Tibial artery (tissue), 4 donors: ENCODE data around the gene MBOAT2.
"Not testable (repeated sequence)": the region's sequence is repeated elsewhere in the genome, so short reads cannot be mapped to it uniquely, and the experiment has no call there.

Experiments used
- DNase-seq, 2 donors: peaks; one replicate each; pipeline ENCODE4 v3.0.0-alpha.2; 2019
- H3K27ac ChIP-seq, 2 donors: fragments of 200-600 bp; sonication (generic) in 1 of 2; 1 replicate in 1 of 2; 2 replicates in 1 of 2; pipeline ENCODE4 v1.5.1; 2018 to 2019; ENCODE audit warnings: mild to moderate bottlenecking in 1 of 2
- H3K27me3 ChIP-seq, 2 donors: fragments of 200-600 bp; sonication (generic) in 1 of 2; one replicate each; pipeline versions ENCODE4 v1.5.1 to v1.6.0; 2016 to 2019
- H3K36me3 ChIP-seq, 3 donors: fragments of 200-600 bp; sonication (generic) in 2 of 3; one replicate each; pipeline ENCODE4 v1.5.1; 2016 to 2019; ENCODE audit warnings: mild to moderate bottlenecking in 2 of 3
- H3K4me1 ChIP-seq, 4 donors: fragments of 200-600 bp; sonication (generic) in 2 of 4; 1 replicate in 3 of 4; 2 replicates in 1 of 4; pipeline ENCODE4 v1.5.1; 2016 to 2019
- H3K4me3 ChIP-seq, 2 donors: fragments of 200-600 bp; sonication (generic) in 1 of 2; 1 replicate in 1 of 2; 2 replicates in 1 of 2; pipeline ENCODE4 v1.5.1; 2018 to 2019; ENCODE audit warnings: mild to moderate bottlenecking in 2 of 2
- H3K9me3 ChIP-seq, 3 donors: fragments of 200-600 bp; sonication (generic) in 1 of 3; one replicate each; pipeline ENCODE4 v1.5.1; 2016 to 2019
- intact Hi-C: fragments of 100-400 bp; cut with DNase I; formaldehyde crosslinking; loops from one replicate; pipeline ENCODE4 v1.15.0; 2023; ENCODE audit warnings: low total_unique reads
- TF ChIP-seq, protein P1 (sequence below), 2 experiments: fragments of 200-600 bp in 1 of 2; fragments of 450-650 bp in 1 of 2; IDR thresholded peaks; one replicate each; pipeline ENCODE4 v1.5.1; 2017 to 2019; ENCODE audit warnings: antibody characterized with exemption in 2 of 2, mild to moderate bottlenecking in 1 of 2, moderate library complexity in 1 of 2

The MBOAT2 gene

DNA sequence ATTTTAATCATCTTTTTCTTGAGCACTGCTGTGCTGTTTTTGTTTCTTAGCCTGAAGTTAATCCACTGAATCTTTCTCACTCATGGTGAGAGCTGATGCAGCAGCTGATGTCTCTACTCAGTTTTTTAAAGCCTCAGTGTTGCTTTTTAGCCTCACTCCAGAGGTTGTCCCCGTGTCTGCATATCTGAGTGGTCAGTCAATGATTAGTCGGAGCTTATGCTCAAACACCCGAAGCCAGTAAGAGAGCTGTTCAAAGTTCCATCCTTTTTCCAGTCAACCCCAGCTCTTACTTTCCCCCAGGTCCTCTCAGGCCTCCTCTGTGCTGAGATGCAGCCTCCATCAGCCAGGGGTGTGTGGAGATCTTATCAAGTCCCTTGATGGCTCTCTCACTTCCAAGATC lies 81.1 kb downstream of the MBOAT2 start:
- Histone ChIP-seq H3K4me3 (no peak overlapping the region), H3K27ac (no peak overlapping the region), H3K36me3 (peaks cover 0 to 4% (median under 1%) of the 10 kb centered on the region in 3 donors), H3K27me3 (no peaks in the 10 kb centered on the region), H3K4me1 (no peaks in the 10 kb centered on the region), H3K9me3 (no peaks in the 10 kb centered on the region)
- DNase-seq, result no peak
- TF ChIP-seq, protein P1, sequence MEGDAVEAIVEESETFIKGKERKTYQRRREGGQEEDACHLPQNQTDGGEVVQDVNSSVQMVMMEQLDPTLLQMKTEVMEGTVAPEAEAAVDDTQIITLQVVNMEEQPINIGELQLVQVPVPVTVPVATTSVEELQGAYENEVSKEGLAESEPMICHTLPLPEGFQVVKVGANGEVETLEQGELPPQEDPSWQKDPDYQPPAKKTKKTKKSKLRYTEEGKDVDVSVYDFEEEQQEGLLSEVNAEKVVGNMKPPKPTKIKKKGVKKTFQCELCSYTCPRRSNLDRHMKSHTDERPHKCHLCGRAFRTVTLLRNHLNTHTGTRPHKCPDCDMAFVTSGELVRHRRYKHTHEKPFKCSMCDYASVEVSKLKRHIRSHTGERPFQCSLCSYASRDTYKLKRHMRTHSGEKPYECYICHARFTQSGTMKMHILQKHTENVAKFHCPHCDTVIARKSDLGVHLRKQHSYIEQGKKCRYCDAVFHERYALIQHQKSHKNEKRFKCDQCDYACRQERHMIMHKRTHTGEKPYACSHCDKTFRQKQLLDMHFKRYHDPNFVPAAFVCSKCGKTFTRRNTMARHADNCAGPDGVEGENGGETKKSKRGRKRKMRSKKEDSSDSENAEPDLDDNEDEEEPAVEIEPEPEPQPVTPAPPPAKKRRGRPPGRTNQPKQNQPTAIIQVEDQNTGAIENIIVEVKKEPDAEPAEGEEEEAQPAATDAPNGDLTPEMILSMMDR (IDR thresholded peaks at IDR 0.05), result no peak
- intact Hi-C loops, result no loop called here

GRCh38 chr2:8918412-8918811 lies 85.1 kb downstream of the MBOAT2 start:
- H3K4me3 ChIP-seq, result no peak overlapping the region
- no peak overlapping the region for H3K27ac ChIP-seq
- H3K36me3 ChIP-seq, result no peaks in the 10 kb centered on the region
- TF ChIP-seq, protein P1 (IDR thresholded peaks at IDR 0.05), result no peak
- no peaks in the 10 kb centered on the region for H3K4me1 ChIP-seq
- no peak for DNase-seq
- intact Hi-C loops, result no loop called here
- H3K27me3 ChIP-seq, result no peaks in the 10 kb centered on the region
- H3K9me3 ChIP-seq, result peaks cover 0 to 1% (median 0%) of the 10 kb centered on the region in 3 donors

DNA sequence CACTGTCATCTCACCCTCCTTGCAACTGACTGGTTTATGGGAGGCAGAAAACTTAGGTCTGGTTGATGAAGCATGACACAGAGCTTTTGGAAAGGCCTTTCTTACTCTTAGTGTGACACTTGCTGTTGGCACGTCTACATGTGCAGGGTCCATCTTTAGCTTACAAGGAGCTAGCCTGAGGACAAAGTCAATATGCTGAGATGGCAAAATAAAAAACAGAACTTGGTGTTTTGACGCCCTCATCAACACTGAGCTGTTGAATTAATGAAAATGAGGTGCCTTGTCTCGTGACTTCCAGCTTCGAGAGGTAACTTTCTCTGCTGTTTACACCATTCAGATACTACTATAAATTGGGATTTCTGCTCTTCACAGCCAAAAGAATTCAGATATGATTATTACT lies 87.5 kb downstream of the MBOAT2 start:
- no peak overlapping the region for H3K4me3 ChIP-seq
- H3K9me3 ChIP-seq, result peaks cover 0 to 3% (median 0%) of the 10 kb centered on the region in 3 donors
- H3K27ac ChIP-seq, result no peak overlapping the region
- no peaks in the 10 kb centered on the region for H3K4me1 ChIP-seq
- TF ChIP-seq, protein P1 (IDR thresholded peaks at IDR 0.05), result no peak
- intact Hi-C loops, result no loop called here
- no peaks in the 10 kb centered on the region for H3K36me3 ChIP-seq
- DNase-seq, result no peak
- no peaks in the 10 kb centered on the region for H3K27me3 ChIP-seq

DNA sequence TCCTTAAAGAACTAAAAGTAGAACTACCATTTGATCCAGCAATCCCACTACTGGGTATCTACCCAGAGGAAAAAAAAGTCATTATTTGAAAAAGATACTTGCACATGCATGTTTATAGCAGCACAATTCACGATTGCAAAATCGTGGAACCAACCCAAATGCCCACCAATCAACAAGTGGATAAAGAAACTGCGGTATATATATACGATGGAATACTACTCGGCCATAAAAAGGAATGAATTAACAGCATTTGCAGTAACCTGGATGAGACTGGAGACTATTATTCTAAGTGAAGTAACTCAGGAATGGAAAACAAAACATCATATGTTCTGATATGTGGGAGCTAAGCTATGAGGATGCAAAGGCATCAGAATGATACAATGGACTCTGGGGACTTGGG lies 89.7 kb downstream of the MBOAT2 start:
- DNase-seq, H3K36me3 ChIP-seq, H3K27ac ChIP-seq, H3K4me3 ChIP-seq, intact Hi-C loops, H3K27me3 ChIP-seq, H3K4me1 ChIP-seq, H3K9me3 ChIP-seq: not testable (repeated sequence)

- Histone ChIP-seq H3K27me3 (no peaks in the 10 kb centered on the region), H3K4me1 (no peaks in the 10 kb centered on the region), H3K27ac (no peak overlapping the region), H3K36me3 (peaks cover 11 to 22% (median 13%) of the 10 kb centered on the region in 3 donors), H3K4me3 (no peak overlapping the region), H3K9me3 (peaks cover 0 to 16% (median 4%) of the 10 kb centered on the region in 3 donors)
- DNase-seq, result no peak
- intact Hi-C loops, result no loop called here
- TF ChIP-seq, protein P1 (IDR thresholded peaks at IDR 0.05), result no peak
Measured at GRCh38 chr2:8907764-8908288, 95.7 kb downstream of the MBOAT2 start.

GRCh38 chr2:8903924-8904323 lies 99.6 kb downstream of the MBOAT2 start:
- H3K4me3 ChIP-seq, DNase-seq, intact Hi-C loops, H3K27me3 ChIP-seq, H3K4me1 ChIP-seq, H3K27ac ChIP-seq: not testable (repeated sequence)
- Histone ChIP-seq H3K36me3 (peaks cover 23 to 29% (median 24%) of the 10 kb centered on the region in 3 donors), H3K9me3 (peaks cover 0 to 12% (median 0%) of the 10 kb centered on the region in 3 donors)

- H3K27me3 ChIP-seq, intact Hi-C loops, DNase-seq, H3K4me1 ChIP-seq, H3K27ac ChIP-seq, H3K4me3 ChIP-seq: not testable (repeated sequence)
- Histone ChIP-seq H3K9me3 (peaks cover 0 to 12% (median 0%) of the 10 kb centered on the region in 3 donors), H3K36me3 (peaks cover 23 to 25% (median 24%) of the 10 kb centered on the region in 3 donors)
Measured at GRCh38 chr2:8902757-8903156, 100.7 kb downstream of the MBOAT2 start.

DNA sequence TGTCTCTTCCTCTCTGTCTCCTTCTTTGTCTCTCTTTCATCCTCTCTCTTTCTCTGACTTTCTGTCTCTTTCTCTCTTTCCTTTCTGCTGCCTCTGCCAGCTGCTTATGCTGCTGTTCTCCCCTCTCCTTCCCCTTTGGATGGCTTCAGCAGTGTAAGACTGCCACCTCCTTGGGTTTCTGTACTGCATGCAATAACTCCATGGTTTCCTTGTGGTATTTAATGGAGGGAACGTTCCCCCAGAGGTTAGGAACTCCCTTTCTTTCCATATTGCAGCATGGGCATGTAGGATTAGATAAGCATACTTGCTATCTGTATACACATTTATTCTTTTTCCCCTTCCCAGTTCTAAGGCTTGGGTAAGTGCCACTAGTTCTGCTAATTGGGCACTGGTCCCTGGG lies 106.3 kb downstream of the MBOAT2 start:
- DNase-seq, H3K27ac ChIP-seq, H3K9me3 ChIP-seq, H3K4me3 ChIP-seq, H3K27me3 ChIP-seq, H3K4me1 ChIP-seq, intact Hi-C loops: not testable (repeated sequence)
- H3K36me3 ChIP-seq, result peaks cover 18 to 20% (median 19%) of the 10 kb centered on the region in 3 donors

DNA sequence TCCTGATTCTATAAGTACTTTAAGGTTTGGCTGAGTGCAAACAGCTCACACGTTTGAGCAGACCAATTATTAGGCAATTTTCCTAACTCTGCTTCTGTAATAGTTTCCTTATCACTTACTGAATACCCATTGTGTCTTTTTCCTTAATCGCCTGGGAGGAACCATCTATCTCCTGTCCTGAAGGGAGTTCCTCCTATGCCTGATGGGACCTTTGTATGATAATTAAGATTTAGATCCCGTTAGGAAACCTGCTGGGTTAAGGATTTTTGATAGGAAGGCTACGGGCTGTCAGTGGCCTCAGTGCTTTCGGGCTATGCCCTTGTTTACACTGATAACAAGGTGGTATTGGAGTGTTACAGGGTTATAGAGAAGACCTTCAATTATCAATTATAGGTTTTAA lies 106.8 kb downstream of the MBOAT2 start:
- DNase-seq, intact Hi-C loops, H3K27ac ChIP-seq, H3K4me1 ChIP-seq, H3K4me3 ChIP-seq, H3K27me3 ChIP-seq, H3K9me3 ChIP-seq: not testable (repeated sequence)
- H3K36me3 ChIP-seq, result peaks cover 14 to 16% (median 16%) of the 10 kb centered on the region in 3 donors

DNA sequence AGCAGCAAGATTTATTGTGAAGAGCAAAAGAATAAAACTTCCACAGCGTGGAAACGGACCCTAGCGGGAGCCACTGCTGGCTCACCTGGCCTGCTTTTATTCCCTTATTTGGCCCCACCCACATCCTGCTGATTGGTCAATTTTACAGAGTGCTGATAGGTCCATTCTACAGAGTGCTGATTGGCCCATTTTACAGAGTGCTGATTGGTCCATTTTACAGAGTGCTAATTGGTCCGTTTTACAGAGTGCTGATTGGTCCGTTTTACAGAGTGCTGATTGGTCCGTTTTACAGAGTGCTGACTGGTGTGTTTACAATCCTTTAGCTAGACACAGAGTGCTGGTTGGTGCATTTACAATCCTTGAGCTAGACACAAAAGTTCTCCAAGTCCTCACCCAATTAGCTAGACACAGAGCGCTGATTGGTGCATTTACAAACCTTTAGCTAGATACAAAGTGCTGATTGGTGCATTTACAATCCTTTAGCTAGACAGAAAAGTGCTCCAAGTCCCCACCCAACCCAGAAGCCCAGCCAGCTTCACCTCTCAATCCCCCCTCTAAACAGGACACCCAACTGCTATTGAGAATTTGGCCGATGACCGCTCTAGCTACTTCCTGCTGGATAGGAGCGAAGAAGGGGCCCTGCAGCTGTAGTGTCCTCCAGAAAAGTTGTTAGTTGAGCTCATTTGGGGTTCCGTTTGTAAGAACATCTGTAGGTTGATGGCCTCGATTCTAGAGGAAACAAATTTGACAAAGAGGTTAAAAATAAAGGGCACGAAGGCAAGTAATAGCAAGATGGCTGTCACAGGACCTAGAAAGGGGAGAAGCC lies 108.2 kb downstream of the MBOAT2 start:
- H3K27me3 ChIP-seq, intact Hi-C loops: not testable (repeated sequence)

More for the DNA sequence above, 108.2 kb downstream of the MBOAT2 start:
- H3K4me3 ChIP-seq, H3K9me3 ChIP-seq, H3K4me1 ChIP-seq, H3K27ac ChIP-seq, DNase-seq: not testable (repeated sequence)
- H3K36me3 ChIP-seq, result peaks cover 14 to 16% (median 16%) of the 10 kb centered on the region in 3 donors
